ENCODE data around the gene OR51B5.
"Not testable (repeated sequence)": the region's sequence is repeated elsewhere in the genome, so short reads cannot be mapped to it uniquely, and the experiment has no call there.

OR51B5 gene

GRCh38 chr11:5335170-5335569 lies 8.2 kb downstream of the OR51B5 start:
- no peak for DNase-seq (ENCODE audit: low read depth)

- DNase-seq (ENCODE audit: low read depth): no peak
Observed at GRCh38 chr11:5324197-5324596, 19.1 kb downstream of the OR51B5 start, which contains the start of gene OR51B2. Gene OR51B2 (minus strand): TSS chr11:5324297. CDS start chr11:5324297, 0 bp downstream.

- no peak for DNase-seq (ENCODE audit: low read depth)
Observed at GRCh38 chr11:5317292-5317691, 26.0 kb downstream of the OR51B5 start.

- not testable (repeated sequence) for DNase-seq (ENCODE audit: low read depth)
Observed at GRCh38 chr11:5313326-5314023, 29.8 kb downstream of the OR51B5 start.

- no peak for DNase-seq (ENCODE audit: low read depth)
Observed at GRCh38 chr11:5310423-5310822, 32.9 kb downstream of the OR51B5 start.

GRCh38 chr11:5307256-5308019 lies 35.9 kb downstream of the OR51B5 start:
- DNase-seq (ENCODE audit: low read depth): no peak

GRCh38 chr11:5304046-5304445 lies 39.3 kb downstream of the OR51B5 start:
- DNase-seq (ENCODE audit: low read depth): no peak

- no peak for DNase-seq (ENCODE audit: low read depth)
Observed at GRCh38 chr11:5303626-5304025, 39.7 kb downstream of the OR51B5 start.

GRCh38 chr11:5301846-5302245 lies 41.5 kb downstream of the OR51B5 start, which contains the start of gene OR51B4:
Gene OR51B4 (minus strand): TSS chr11:5301946. CDS start chr11:5301946, 0 bp downstream.
- no peak for DNase-seq (ENCODE audit: low read depth)

GRCh38 chr11:5300251-5300650 lies 43.1 kb downstream of the OR51B5 start:
- DNase-seq (ENCODE audit: low read depth): no peak

- DNase-seq (ENCODE audit: low read depth): no peak
Observed at GRCh38 chr11:5298451-5298850, 44.9 kb downstream of the OR51B5 start.

GRCh38 chr11:5297721-5298323 lies 45.5 kb downstream of the OR51B5 start:
- DNase-seq (ENCODE audit: low read depth): no peak

GRCh38 chr11:5294342-5294995 lies 48.9 kb downstream of the OR51B5 start:
- DNase-seq (ENCODE audit: low read depth): not testable (repeated sequence)

GRCh38 chr11:5293028-5293427 lies 50.3 kb downstream of the OR51B5 start:
- no peak for DNase-seq (ENCODE audit: low read depth)

Data from activated T-cell treated with anti-CD3 and anti-CD28 coated beads for 1 hour (primary cell).